Left renal pelvis (tissue), 4 donors: ENCODE results near the gene GCA. TPM values are rescaled to one million over a fixed set of nuclear protein-coding genes. Genes with fewer than 3 reads are reported as not detected.

Experiments used
- DNase-seq, 4 donors: peaks; one replicate each; pipeline ENCODE4 v3.0.0-alpha.2; 2013; ENCODE audit warnings: low read depth in 4 of 4, low spot score in 3 of 4
- polyA plus RNA-seq, 4 donors: library from polyadenylated mRNA; unstranded; fragments of 120-200 nt; gene quantifications; one replicate each; pipeline ENCODE4 v1.2.1, GENCODE V29; 2013; ENCODE audit not compliant: insufficient read length in 4 of 4

Gene GCA
- polyA plus RNA-seq, 4 donors = 11.5 to 43.1 (median 35.3) TPM

GRCh38 chr2:162401871-162402270 is 57.9 kb downstream of the GCA start:
- DNase-seq = no peak

GRCh38 chr2:162403884-162404283 is 60.0 kb downstream of the GCA start:
- DNase-seq = no peak

Other genes starting within 250 kb of the GCA start
- not detected for gene GCG, start 191.9 kb upstream of the GCA start, polyA plus RNA-seq
- gene FAP, start 100.7 kb upstream of the GCA start, polyA plus RNA-seq = 100 to 1,000 TPM in 1 of 4 donors, 10 to 100 TPM in 3; 10.9 to 129 (median 19.6) TPM
- gene IFIH1, start 25.4 kb upstream of the GCA start, polyA plus RNA-seq = 1 to 10 TPM; 4.9 to 8.4 (median 6.4) TPM